ENCODE data around the gene ARRB1.
"Not testable (repeated sequence)": the region's sequence is repeated elsewhere in the genome, so short reads cannot be mapped to it uniquely, and the experiment has no call there.

The ARRB1 gene

GRCh38 chr11:75366826-75367225 is 15.4 kb upstream of the ARRB1 start:
- H3K4me3 ChIP-seq (ENCODE audit: low read depth, low read length); H3K36me3 ChIP-seq (ENCODE audit: control insufficient read depth, insufficient read depth, low read length); H3K27me3 ChIP-seq (ENCODE audit: control insufficient read depth, insufficient read depth, low read length); H3K9ac ChIP-seq (ENCODE audit: low read depth, low read length); H3K4me1 ChIP-seq (ENCODE audit: control insufficient read depth, insufficient read depth, low read length); H3K9me3 ChIP-seq (ENCODE audit: control insufficient read depth, insufficient read depth, low read length): not testable (repeated sequence)

GRCh38 chr11:75365711-75366181 is 14.3 kb upstream of the ARRB1 start:
- H3K4me1 ChIP-seq (ENCODE audit: control insufficient read depth, insufficient read depth, low read length): no peaks in the 10 kb centered on the region
- no peaks in the 10 kb centered on the region for H3K9me3 ChIP-seq (ENCODE audit: control insufficient read depth, insufficient read depth, low read length)
- no peak overlapping the region for H3K4me3 ChIP-seq (ENCODE audit: low read depth, low read length)
- H3K36me3 ChIP-seq (ENCODE audit: control insufficient read depth, insufficient read depth, low read length): no peaks in the 10 kb centered on the region
- H3K27me3 ChIP-seq (ENCODE audit: control insufficient read depth, insufficient read depth, low read length): no peaks in the 10 kb centered on the region
- no peak overlapping the region for H3K9ac ChIP-seq (ENCODE audit: low read depth, low read length)

- not testable (repeated sequence) for H3K36me3 ChIP-seq (ENCODE audit: control insufficient read depth, insufficient read depth, low read length); H3K4me3 ChIP-seq (ENCODE audit: low read depth, low read length); H3K27me3 ChIP-seq (ENCODE audit: control insufficient read depth, insufficient read depth, low read length); H3K9ac ChIP-seq (ENCODE audit: low read depth, low read length); H3K4me1 ChIP-seq (ENCODE audit: control insufficient read depth, insufficient read depth, low read length); H3K9me3 ChIP-seq (ENCODE audit: control insufficient read depth, insufficient read depth, low read length)
Measured at GRCh38 chr11:75362285-75362684, 10.8 kb upstream of the ARRB1 start.

- Histone ChIP-seq H3K36me3 (ENCODE audit: control insufficient read depth, insufficient read depth, low read length) (no peaks in the 10 kb centered on the region), H3K4me1 (ENCODE audit: control insufficient read depth, insufficient read depth, low read length) (no peaks in the 10 kb centered on the region), H3K9me3 (ENCODE audit: control insufficient read depth, insufficient read depth, low read length) (no peaks in the 10 kb centered on the region), H3K4me3 (ENCODE audit: low read depth, low read length) (no peak overlapping the region), H3K9ac (ENCODE audit: low read depth, low read length) (no peak overlapping the region), H3K27me3 (ENCODE audit: control insufficient read depth, insufficient read depth, low read length) (no peaks in the 10 kb centered on the region)
Measured at GRCh38 chr11:75356613-75357012, 5.2 kb upstream of the ARRB1 start.

- peaks cover 6% of the 10 kb centered on the region for H3K4me1 ChIP-seq (ENCODE audit: control insufficient read depth, insufficient read depth, low read length)
- H3K36me3 ChIP-seq (ENCODE audit: control insufficient read depth, insufficient read depth, low read length): no peaks in the 10 kb centered on the region
- peaks cover 5% of the 10 kb centered on the region for H3K27me3 ChIP-seq (ENCODE audit: control insufficient read depth, insufficient read depth, low read length)
- H3K9me3 ChIP-seq (ENCODE audit: control insufficient read depth, insufficient read depth, low read length): no peaks in the 10 kb centered on the region
- H3K4me3 ChIP-seq (ENCODE audit: low read depth, low read length): no peak overlapping the region
- H3K9ac ChIP-seq (ENCODE audit: low read depth, low read length): no peak overlapping the region
Measured at GRCh38 chr11:75355051-75355450, 3.6 kb upstream of the ARRB1 start.

- Histone ChIP-seq H3K4me3 (ENCODE audit: low read depth, low read length) (peak overlapping the region; percentile 59), H3K4me1 (ENCODE audit: control insufficient read depth, insufficient read depth, low read length) (peaks cover 15% of the 10 kb centered on the region), H3K9ac (ENCODE audit: low read depth, low read length) (no peak overlapping the region), H3K36me3 (ENCODE audit: control insufficient read depth, insufficient read depth, low read length) (no peaks in the 10 kb centered on the region), H3K27me3 (ENCODE audit: control insufficient read depth, insufficient read depth, low read length) (peaks cover 5% of the 10 kb centered on the region), H3K9me3 (ENCODE audit: control insufficient read depth, insufficient read depth, low read length) (no peaks in the 10 kb centered on the region)
Measured at GRCh38 chr11:75352588-75353206, 1.2 kb upstream of the ARRB1 start.

GRCh38 chr11:75351791-75352587 is 528 bp upstream of the ARRB1 start:
- peaks cover 18% of the 10 kb centered on the region for H3K4me1 ChIP-seq (ENCODE audit: control insufficient read depth, insufficient read depth, low read length)
- H3K27me3 ChIP-seq (ENCODE audit: control insufficient read depth, insufficient read depth, low read length): peaks cover 5% of the 10 kb centered on the region
- H3K36me3 ChIP-seq (ENCODE audit: control insufficient read depth, insufficient read depth, low read length): no peaks in the 10 kb centered on the region
- H3K9me3 ChIP-seq (ENCODE audit: control insufficient read depth, insufficient read depth, low read length): no peaks in the 10 kb centered on the region
- peak overlapping the region; percentile 65 for H3K9ac ChIP-seq (ENCODE audit: low read depth, low read length)
- peak overlapping the region; percentile 59 for H3K4me3 ChIP-seq (ENCODE audit: low read depth, low read length)

- Histone ChIP-seq H3K36me3 (ENCODE audit: control insufficient read depth, insufficient read depth, low read length) (no peaks in the 10 kb centered on the region), H3K4me3 (ENCODE audit: low read depth, low read length) (peak overlapping the region; percentile 59), H3K4me1 (ENCODE audit: control insufficient read depth, insufficient read depth, low read length) (peaks cover 18% of the 10 kb centered on the region), H3K27me3 (ENCODE audit: control insufficient read depth, insufficient read depth, low read length) (peaks cover 5% of the 10 kb centered on the region), H3K9ac (ENCODE audit: low read depth, low read length) (peak overlapping the region; percentile 47), H3K9me3 (ENCODE audit: control insufficient read depth, insufficient read depth, low read length) (no peaks in the 10 kb centered on the region)
Measured at GRCh38 chr11:75350743-75351540, 519 bp downstream of the ARRB1 start.

- Histone ChIP-seq H3K36me3 (ENCODE audit: control insufficient read depth, insufficient read depth, low read length) (no peaks in the 10 kb centered on the region), H3K4me3 (ENCODE audit: low read depth, low read length) (peak overlapping the region; percentile 59), H3K9me3 (ENCODE audit: control insufficient read depth, insufficient read depth, low read length) (no peaks in the 10 kb centered on the region), H3K4me1 (ENCODE audit: control insufficient read depth, insufficient read depth, low read length) (peaks cover 18% of the 10 kb centered on the region), H3K9ac (ENCODE audit: low read depth, low read length) (no peak overlapping the region), H3K27me3 (ENCODE audit: control insufficient read depth, insufficient read depth, low read length) (peaks cover 5% of the 10 kb centered on the region)
Measured at GRCh38 chr11:75350122-75350742, 1.2 kb downstream of the ARRB1 start.

- H3K9ac ChIP-seq (ENCODE audit: low read depth, low read length): no peak overlapping the region
- H3K36me3 ChIP-seq (ENCODE audit: control insufficient read depth, insufficient read depth, low read length): no peaks in the 10 kb centered on the region
- peaks cover 18% of the 10 kb centered on the region for H3K4me1 ChIP-seq (ENCODE audit: control insufficient read depth, insufficient read depth, low read length)
- peaks cover 5% of the 10 kb centered on the region for H3K27me3 ChIP-seq (ENCODE audit: control insufficient read depth, insufficient read depth, low read length)
- no peaks in the 10 kb centered on the region for H3K9me3 ChIP-seq (ENCODE audit: control insufficient read depth, insufficient read depth, low read length)
- H3K4me3 ChIP-seq (ENCODE audit: low read depth, low read length): peak overlapping the region; percentile 26
Measured at GRCh38 chr11:75349521-75350116, 1.8 kb downstream of the ARRB1 start.
